Liver (tissue), 9 donors: ENCODE measurements around the gene PABPN1L. TPM values are rescaled to one million over a fixed set of nuclear protein-coding genes. Genes with fewer than 3 reads are reported as not detected.

Experiments
- DNase-seq: peaks from one replicate; pipeline ENCODE4 v3.0.0-alpha.2; 2017; ENCODE audit warnings: low spot score
- H3K27ac ChIP-seq, 2 donors: one replicate each; pipeline ENCODE4 v1.7.0; 2013; ENCODE audit warnings: inconsistent platforms in 2 of 2, low read length in 2 of 2, control low read depth in 1 of 2, low read depth in 1 of 2, mild to moderate bottlenecking in 1 of 2
- H3K27me3 ChIP-seq, 4 donors: one replicate each; pipeline versions ENCODE4 v1.6.1 to v1.7.0; 2013; ENCODE audit warnings: low read length in 3 of 4, inconsistent platforms in 1 of 4, mild to moderate bottlenecking in 1 of 4, moderate library complexity in 1 of 4; ENCODE audit not compliant: control insufficient read depth in 4 of 4, insufficient read depth in 4 of 4
- H3K36me3 ChIP-seq, 4 donors: one replicate each; pipeline versions ENCODE4 v1.6.1 to v1.7.0; 2013; ENCODE audit warnings: low read length in 3 of 4, mild to moderate bottlenecking in 3 of 4, low read depth in 1 of 4, moderate library complexity in 1 of 4; ENCODE audit not compliant: control insufficient read depth in 4 of 4, insufficient read depth in 3 of 4
- H3K4me1 ChIP-seq, 4 donors: one replicate each; pipeline versions ENCODE4 v1.6.1 to v1.7.0; 2013; ENCODE audit warnings: low read length in 3 of 4, mild to moderate bottlenecking in 3 of 4, moderate library complexity in 1 of 4; ENCODE audit not compliant: control insufficient read depth in 4 of 4, insufficient read depth in 4 of 4
- H3K4me3 ChIP-seq, 3 donors: one replicate each; pipeline versions ENCODE4 v1.6.1 to v1.7.0; 2013; ENCODE audit warnings: low read length in 3 of 3, control low read depth in 1 of 3, low read depth in 1 of 3, mild to moderate bottlenecking in 1 of 3
- H3K9ac ChIP-seq, 2 donors: one replicate each; pipeline ENCODE4 v1.7.0; 2013; ENCODE audit warnings: low read length in 2 of 2, mild to moderate bottlenecking in 2 of 2, moderate library complexity in 2 of 2, control low read depth in 1 of 2, low read depth in 1 of 2
- H3K9me3 ChIP-seq, 4 donors: one replicate each; pipeline versions ENCODE4 v1.6.1 to v1.7.0; 2013; ENCODE audit warnings: low read length in 3 of 4; ENCODE audit not compliant: control insufficient read depth in 4 of 4
- CTCF ChIP-seq: fragments of 150-350 bp; IDR thresholded peaks from 2 replicates; pipeline ENCODE4 v1.5.1; 2017; ENCODE audit warnings: improper control_type of control experiment, low read depth, low read length; ENCODE audit not compliant: missing input control
- EGR1 ChIP-seq, 2 donors: IDR thresholded peaks; 2 replicates each; pipeline ENCODE4 v1.6.1; 2016 to 2018; ENCODE audit warnings: antibody characterized with exemption in 2 of 2, low read depth in 2 of 2
- FOXA1 ChIP-seq: IDR thresholded peaks from 2 replicates; pipeline ENCODE4 v1.6.1; 2016; ENCODE audit warnings: antibody characterized with exemption
- FOXA2 ChIP-seq: IDR thresholded peaks from 2 replicates; pipeline ENCODE4 v1.6.1; 2016; ENCODE audit warnings: antibody characterized with exemption
- GABPA ChIP-seq, 2 donors: IDR thresholded peaks in 1 of 2; conservative IDR thresholded peaks in 1 of 2; 2 replicates each; pipeline ENCODE4 v1.6.1; 2016; ENCODE audit warnings: antibody characterized with exemption in 2 of 2, mild to moderate bottlenecking in 1 of 2, moderate library complexity in 1 of 2
- HNF4A ChIP-seq, 2 donors: conservative IDR thresholded peaks; 2 replicates each; pipeline ENCODE4 v1.6.1; 2016; ENCODE audit warnings: antibody characterized with exemption in 2 of 2, mild to moderate bottlenecking in 2 of 2
- HNF4G ChIP-seq: IDR thresholded peaks from 2 replicates; pipeline ENCODE4 v1.6.1; 2016; ENCODE audit warnings: antibody characterized with exemption
- NR2F2 ChIP-seq: IDR thresholded peaks from 2 replicates; pipeline ENCODE4 v1.6.1; 2016; ENCODE audit warnings: antibody characterized with exemption
- RAD21 ChIP-seq, 2 donors: IDR thresholded peaks; 2 replicates each; pipeline ENCODE4 v1.6.1; 2016; ENCODE audit warnings: antibody characterized with exemption in 2 of 2, mild to moderate bottlenecking in 2 of 2
- RXRA ChIP-seq, 2 donors: IDR thresholded peaks; 2 replicates each; pipeline ENCODE4 v1.6.1; 2017 to 2018; ENCODE audit warnings: antibody characterized with exemption in 2 of 2, mild to moderate bottlenecking in 1 of 2
- SP1 ChIP-seq: IDR thresholded peaks from 2 replicates; pipeline ENCODE4 v1.6.1; 2018; ENCODE audit warnings: antibody characterized with exemption, mild to moderate bottlenecking
- TAF1 ChIP-seq: conservative IDR thresholded peaks from 2 replicates; pipeline ENCODE4 v1.6.1; 2016; ENCODE audit warnings: antibody characterized with exemption, mild to moderate bottlenecking
- YY1 ChIP-seq: IDR thresholded peaks from 2 replicates; pipeline ENCODE4 v1.6.1; 2016; ENCODE audit warnings: antibody characterized with exemption, mild to moderate bottlenecking
- WGBS: extraction: QIAGEN DNeasy Blood & Tissue Kit; methylation state at CpG from one replicate; pipeline ENCODE4 v1.1.7; 2013; 5-methylcytosine and 5-hydroxymethylcytosine counted together
- polyA plus RNA-seq, 2 donors: library from polyadenylated mRNA; stranded (reverse) in 1 of 2; unstranded in 1 of 2; fragments of 200-250 nt in 1 of 2; fragments of >200 nt in 1 of 2; fragmentation: Nextera tagmentation in 1 of 2; extraction: Ambion mirVana in 1 of 2; gene quantifications; one replicate each; pipeline versions ENCODE4 v1.2.1 to v1.2.3, GENCODE V29; 2013 to 2015
- total RNA-seq, 2 donors: library from RNA; depleted of rRNA; stranded (reverse); fragments of >200 nt; gene quantifications; one replicate each; pipeline ENCODE4 v1.2.3, GENCODE V29; 2014
- TF ChIP-seq, protein P1 (sequence below): IDR thresholded peaks from 2 replicates; pipeline ENCODE4 v1.6.1; 2016; ENCODE audit warnings: antibody characterized with exemption
- TF ChIP-seq, protein P2 (sequence below): IDR thresholded peaks from 2 replicates; pipeline ENCODE4 v1.6.1; 2016; ENCODE audit warnings: antibody characterized with exemption, mild to moderate bottlenecking
- donor health status: healthy.
- donor health status: healthy.
- donor health status: healthy.
- donor health status: healthy.
- donor health status: healthy.

Gene PABPN1L
- total and polyA plus RNA-seq, 4 donors: 0.09 TPM; not detected in 3

- Histone ChIP-seq H3K4me1 (no peaks in the 10 kb centered on the region), H3K27ac (no peak overlapping the region), H3K36me3 (peaks cover 0 to 14% (median 6%) of the 10 kb centered on the region in 4 donors), H3K4me3 (no peak overlapping the region), H3K27me3 (no peaks in the 10 kb centered on the region), H3K9me3 (no peaks in the 10 kb centered on the region), H3K9ac (no peak overlapping the region)
- WGBS: 84% methylated on average over 11 of the region's 11 CpGs
- DNase-seq: no peak
- TF ChIP-seq, protein P1, sequence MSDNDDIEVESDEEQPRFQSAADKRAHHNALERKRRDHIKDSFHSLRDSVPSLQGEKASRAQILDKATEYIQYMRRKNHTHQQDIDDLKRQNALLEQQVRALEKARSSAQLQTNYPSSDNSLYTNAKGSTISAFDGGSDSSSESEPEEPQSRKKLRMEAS: no peak
- no peak for TF ChIP-seq HNF4A (conservative IDR thresholded peaks at IDR 0.05)
- TF ChIP-seq FOXA2: no peak
- TF ChIP-seq CTCF: no peak
- TF ChIP-seq FOXA1: no peak
- TF ChIP-seq GABPA (IDR thresholded peaks at IDR 0.05 in 1 of 2, conservative IDR thresholded peaks at IDR 0.05 in 1 of 2): no peak
- TF ChIP-seq RXRA (IDR thresholded peaks at IDR 0.05): no peak
These were observed 36.2 kb downstream of the PABPN1L start for GRCh38 chr16:88830258-88830657.

DNA sequence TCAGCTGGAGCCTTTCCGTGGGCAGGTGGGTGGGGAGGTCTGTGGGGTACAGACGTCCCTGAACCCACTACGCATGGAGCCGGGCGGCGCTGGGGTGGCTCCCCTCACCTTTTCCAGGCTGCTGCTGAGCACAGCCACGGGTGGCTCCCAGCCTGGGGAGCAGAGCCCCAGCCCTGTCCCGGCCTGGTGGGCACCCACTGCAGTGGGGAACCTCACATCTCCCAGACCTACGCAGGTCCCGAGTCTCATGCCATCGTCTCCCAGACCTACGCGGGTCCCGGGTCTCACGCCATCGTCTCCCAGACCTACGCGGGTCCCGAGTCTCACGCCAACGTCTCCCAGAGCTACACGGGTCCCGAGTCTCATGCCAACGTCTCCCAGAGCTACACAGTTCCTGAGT, 37.7 kb downstream of the PABPN1L start:
- no peak for DNase-seq
- H3K4me1 ChIP-seq: no peaks in the 10 kb centered on the region
- no peaks in the 10 kb centered on the region for H3K27me3 ChIP-seq
- no peak for TF ChIP-seq FOXA1
- no peak for TF ChIP-seq SP1
- TF ChIP-seq, protein P1: no peak
- TF ChIP-seq GABPA (IDR thresholded peaks at IDR 0.05 in 1 of 2, conservative IDR thresholded peaks at IDR 0.05 in 1 of 2): no peak
- 91% methylated on average over 24 of the region's 24 CpGs for WGBS
- H3K9ac ChIP-seq: no peak overlapping the region
- no peak overlapping the region for H3K27ac ChIP-seq
- H3K4me3 ChIP-seq: no peak overlapping the region
- H3K36me3 ChIP-seq: peaks cover 0 to 14% (median 5%) of the 10 kb centered on the region in 4 donors
- no peaks in the 10 kb centered on the region for H3K9me3 ChIP-seq

DNA sequence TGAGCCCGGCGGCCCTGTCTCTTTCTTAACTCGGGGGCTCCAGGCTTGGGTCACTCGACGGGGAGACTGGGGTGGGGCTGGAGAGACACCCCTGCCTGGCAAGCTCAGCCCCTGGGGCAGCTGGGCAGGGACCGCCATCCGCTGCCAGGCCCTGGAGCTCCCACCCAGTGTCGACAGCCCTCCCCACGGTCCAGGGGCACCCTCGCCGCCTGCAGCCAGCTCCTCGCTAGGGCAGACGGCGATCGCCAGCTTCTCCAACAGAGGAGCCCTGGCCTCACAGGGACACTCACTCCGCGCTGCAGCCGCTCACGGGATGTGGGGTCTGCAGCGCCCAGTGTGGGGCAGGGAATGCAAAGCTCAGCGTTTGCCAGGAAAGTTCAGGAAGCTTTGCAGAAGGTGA, 38.7 kb downstream of the PABPN1L start:
- no peak overlapping the region for H3K9ac ChIP-seq

DNA sequence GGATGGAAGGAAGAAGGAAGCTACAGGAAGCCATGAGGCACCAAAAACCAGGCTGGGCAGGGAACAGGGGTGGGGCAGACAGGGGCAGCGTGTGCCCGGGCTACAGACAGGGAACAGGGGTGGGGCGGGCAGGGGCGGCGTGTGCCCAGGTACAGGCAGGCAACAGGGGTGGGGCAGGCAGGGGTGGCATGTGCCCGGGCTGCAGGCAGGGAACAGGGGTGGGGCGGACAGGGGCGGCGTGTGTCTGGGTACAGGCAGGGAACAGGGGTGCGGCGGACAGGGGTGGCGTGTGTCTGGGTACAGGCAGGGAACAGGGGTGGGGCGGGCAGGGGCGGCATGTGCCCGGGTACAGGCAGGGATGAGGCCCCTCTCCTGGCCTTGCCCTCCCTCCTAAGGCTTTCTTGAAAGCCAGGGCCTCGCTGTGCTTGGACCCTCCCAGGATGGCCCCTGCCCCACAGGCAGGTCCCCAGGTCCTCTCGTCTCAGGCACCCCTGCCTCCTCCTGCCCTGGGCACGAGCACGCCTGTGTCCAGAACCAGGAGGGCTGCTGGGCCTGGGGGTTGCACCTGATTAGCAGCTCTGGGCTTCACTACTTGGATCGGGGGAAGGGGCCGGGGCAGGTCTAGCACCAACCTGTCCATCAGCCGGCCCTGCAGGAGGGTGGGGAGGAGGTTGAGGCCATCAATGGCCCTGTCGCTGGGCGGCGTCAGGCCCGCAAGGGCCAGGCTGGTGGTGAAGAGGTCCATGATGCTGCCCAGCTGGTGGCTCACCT, 40.2 kb downstream of the PABPN1L start:
- Histone ChIP-seq H3K27me3 (no peaks in the 10 kb centered on the region), H3K9me3 (no peaks in the 10 kb centered on the region), H3K27ac (no peak overlapping the region), H3K4me3 (no peak overlapping the region), H3K4me1 (no peaks in the 10 kb centered on the region), H3K36me3 (peaks cover 0 to 25% (median 8%) of the 10 kb centered on the region in 4 donors), H3K9ac (no peak overlapping the region)
- WGBS: 89% methylated on average over 26 of the region's 26 CpGs
- DNase-seq: no peak
- TF ChIP-seq FOXA1 (no peak), HNF4A (conservative IDR thresholded peaks at IDR 0.05) (no peak), YY1 (no peak), SP1 (no peak), EGR1 (IDR thresholded peaks at IDR 0.05; ENCODE audit: low read depth in 2 of 2) (no peak), CTCF (no peak), GABPA (IDR thresholded peaks at IDR 0.05 in 1 of 2, conservative IDR thresholded peaks at IDR 0.05 in 1 of 2) (no peak), HNF4G (no peak), RAD21 (IDR thresholded peaks at IDR 0.05) (no peak)
- TF ChIP-seq, protein P2, sequence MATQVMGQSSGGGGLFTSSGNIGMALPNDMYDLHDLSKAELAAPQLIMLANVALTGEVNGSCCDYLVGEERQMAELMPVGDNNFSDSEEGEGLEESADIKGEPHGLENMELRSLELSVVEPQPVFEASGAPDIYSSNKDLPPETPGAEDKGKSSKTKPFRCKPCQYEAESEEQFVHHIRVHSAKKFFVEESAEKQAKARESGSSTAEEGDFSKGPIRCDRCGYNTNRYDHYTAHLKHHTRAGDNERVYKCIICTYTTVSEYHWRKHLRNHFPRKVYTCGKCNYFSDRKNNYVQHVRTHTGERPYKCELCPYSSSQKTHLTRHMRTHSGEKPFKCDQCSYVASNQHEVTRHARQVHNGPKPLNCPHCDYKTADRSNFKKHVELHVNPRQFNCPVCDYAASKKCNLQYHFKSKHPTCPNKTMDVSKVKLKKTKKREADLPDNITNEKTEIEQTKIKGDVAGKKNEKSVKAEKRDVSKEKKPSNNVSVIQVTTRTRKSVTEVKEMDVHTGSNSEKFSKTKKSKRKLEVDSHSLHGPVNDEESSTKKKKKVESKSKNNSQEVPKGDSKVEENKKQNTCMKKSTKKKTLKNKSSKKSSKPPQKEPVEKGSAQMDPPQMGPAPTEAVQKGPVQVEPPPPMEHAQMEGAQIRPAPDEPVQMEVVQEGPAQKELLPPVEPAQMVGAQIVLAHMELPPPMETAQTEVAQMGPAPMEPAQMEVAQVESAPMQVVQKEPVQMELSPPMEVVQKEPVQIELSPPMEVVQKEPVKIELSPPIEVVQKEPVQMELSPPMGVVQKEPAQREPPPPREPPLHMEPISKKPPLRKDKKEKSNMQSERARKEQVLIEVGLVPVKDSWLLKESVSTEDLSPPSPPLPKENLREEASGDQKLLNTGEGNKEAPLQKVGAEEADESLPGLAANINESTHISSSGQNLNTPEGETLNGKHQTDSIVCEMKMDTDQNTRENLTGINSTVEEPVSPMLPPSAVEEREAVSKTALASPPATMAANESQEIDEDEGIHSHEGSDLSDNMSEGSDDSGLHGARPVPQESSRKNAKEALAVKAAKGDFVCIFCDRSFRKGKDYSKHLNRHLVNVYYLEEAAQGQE: no peak

More for the DNA sequence above, 38.7 kb downstream of the PABPN1L start:
- TF ChIP-seq TAF1 (no peak), NR2F2 (no peak)
- DNase-seq: no peak
- 97% methylated on average over 21 of the region's 21 CpGs for WGBS
- Histone ChIP-seq H3K36me3 (peaks cover 0 to 17% (median 5%) of the 10 kb centered on the region in 4 donors), H3K9me3 (no peaks in the 10 kb centered on the region), H3K4me1 (no peaks in the 10 kb centered on the region), H3K27ac (no peak overlapping the region), H3K4me3 (no peak overlapping the region), H3K27me3 (no peaks in the 10 kb centered on the region)
